HepG2 (cell line): ENCODE results near the gene ZFYVE28. TPM values are rescaled to one million over a fixed set of nuclear protein-coding genes. Genes with fewer than 3 reads are reported as not detected.

Experiments
- ATAC-seq: fragments of 200-7000 bp; cut with Tn5 transposase; 3 replicates; pipeline ENCODE4 v1.9.1; 2020; ENCODE audit warnings: mild to moderate bottlenecking, moderate library complexity
- BruUV-seq: library from RNA; stranded (reverse); fragments of 400-500 nt; replicated peaks from 2 replicates; lab custom pipeline; 2021; lab: Mats Ljungman, UMichigan
- CTCF ChIA-PET: fragments of 300-600 bp; formaldehyde crosslinking; extraction: SDS; loops from one replicate; lab custom pipeline; 2021; ENCODE audit warnings: low total read pairs, inconsistent platforms, low intra/inter-chr PET ratio; lab: Yijun Ruan, JAX
- POLR2A ChIA-PET: fragments of 350-600 bp; sonication (Branson Sonifier 250); formaldehyde crosslinking; loops from one replicate; lab custom pipeline; 2020; ENCODE audit warnings: antibody characterized with exemption, inconsistent platforms; lab: Yijun Ruan, JAX
- DNase-seq: peaks from one replicate; pipeline ENCODE4 v3.0.0-alpha.2; 2015; ENCODE audit warnings: low spot score
- FAIRE-seq: peaks from 3 replicates; lab custom pipeline; 2011; peaks lifted over from hg19 to GRCh38; lab: Jason Lieb, UNC
- H2AFZ ChIP-seq: one replicate; pipeline ENCODE4 v1.6.1; 2011; ENCODE audit warnings: low read length, inconsistent platforms
- H3K27ac ChIP-seq: fragments of 300-600 bp; 3 replicates; pipeline ENCODE4 v1.8.0; 2011; ENCODE audit warnings: mixed run types, mild to moderate bottlenecking, mixed read lengths, low read length, inconsistent platforms; ENCODE audit not compliant: insufficient read depth; ENCODE audit errors: extremely low read length
- H3K27me3 ChIP-seq, 2 experiments: fragments of 200-600 bp in 1 of 2; 2 replicates in 1 of 2; 3 replicates in 1 of 2; pipeline versions ENCODE4 v1.6.0 to v1.8.0; 2011; ENCODE audit warnings: low read length in 2 of 2, mild to moderate bottlenecking in 2 of 2, moderate library complexity in 2 of 2, inconsistent platforms in 1 of 2; ENCODE audit not compliant: insufficient read depth in 2 of 2, control insufficient read depth in 1 of 2
- H3K36me3 ChIP-seq, 2 experiments: fragments of 200-600 bp in 1 of 2; replicated peaks in 1 of 2; 2 replicates in 1 of 2; 3 replicates in 1 of 2; pipeline versions ENCODE4 v1.5.1 to v1.8.0; 2011; ENCODE audit warnings: low read length in 2 of 2, inconsistent platforms in 1 of 2; ENCODE audit not compliant: insufficient read depth in 2 of 2, control insufficient read depth in 1 of 2
- H3K4me1 ChIP-seq: 2 replicates; pipeline ENCODE4 v1.5.1; 2012; ENCODE audit warnings: low read length, inconsistent platforms; ENCODE audit not compliant: insufficient read depth
- H3K4me2 ChIP-seq: 2 replicates; pipeline ENCODE4 v1.6.0; 2011; ENCODE audit warnings: low read depth, low read length, inconsistent platforms
- H3K4me3 ChIP-seq, 3 experiments: fragments of 200-600 bp in 1 of 3; sonication (generic), shearing (Covaris generic) in 1 of 3; replicated peaks in 1 of 3; 2 replicates each; pipeline ENCODE4 v1.5.1; 2011 to 2016; ENCODE audit warnings: low read length in 3 of 3, inconsistent platforms in 2 of 3, low read depth in 2 of 3, mild to moderate bottlenecking in 2 of 3, control low read depth in 1 of 3, mixed read lengths in 1 of 3; ENCODE audit not compliant: insufficient read depth in 1 of 3
- H3K79me2 ChIP-seq: one replicate; pipeline ENCODE4 v1.6.1; 2011; ENCODE audit warnings: low read length, inconsistent platforms; ENCODE audit not compliant: insufficient read depth
- H3K9ac ChIP-seq: 2 replicates; pipeline ENCODE4 v1.6.0; 2011; ENCODE audit warnings: mild to moderate bottlenecking, low read depth, low read length, inconsistent platforms; ENCODE audit not compliant: insufficient read depth
- H3K9me3 ChIP-seq: 2 replicates; pipeline ENCODE4 v1.5.1; 2012; ENCODE audit warnings: mild to moderate bottlenecking, low read length
- H4K20me1 ChIP-seq: 2 replicates; pipeline ENCODE4 v1.6.0; 2011; ENCODE audit warnings: inconsistent platforms, mild to moderate bottlenecking, low read length, moderate library complexity; ENCODE audit not compliant: insufficient read depth
- AGO1 ChIP-seq: fragments of 200-400 bp; formaldehyde crosslinking; IDR thresholded peaks from 2 replicates; pipeline ENCODE4 v1.6.1; 2017; ENCODE audit warnings: mild to moderate bottlenecking, low read depth, low read length, moderate library complexity; ENCODE audit not compliant: poor library complexity, severe bottlenecking
- HDAC2 ChIP-seq: sonication (generic); formaldehyde crosslinking; IDR thresholded peaks from 2 replicates; pipeline ENCODE4 v1.4.0; 2020; ENCODE audit warnings: missing genetic modification reagents
- REL ChIP-seq: sonication (generic); formaldehyde crosslinking; conservative IDR thresholded peaks from 2 replicates; pipeline ENCODE4 v1.8.0; 2022; ENCODE audit warnings: mild to moderate bottlenecking, missing genetic modification reagents, moderate library complexity
- STAT5B ChIP-seq: sonication (generic); formaldehyde crosslinking; IDR thresholded peaks from 2 replicates; pipeline ENCODE4 v1.4.0; 2020; ENCODE audit warnings: missing genetic modification reagents
- TAF15 ChIP-seq: fragments of 200-400 bp; formaldehyde crosslinking; IDR thresholded peaks from one replicate; pipeline ENCODE4 v1.6.1; 2018; ENCODE audit warnings: mild to moderate bottlenecking, low read depth, low read length; ENCODE audit not compliant: poor library complexity, severe bottlenecking
- ZFP37 ChIP-seq: sonication (generic); formaldehyde crosslinking; IDR thresholded peaks from 2 replicates; pipeline ENCODE4 v1.4.0; 2020; ENCODE audit warnings: missing genetic modification reagents, borderline replicate concordance
- ZNF44 ChIP-seq: sonication (generic); formaldehyde crosslinking; IDR thresholded peaks from 2 replicates; pipeline ENCODE4 v1.5.1; 2020; ENCODE audit warnings: mild to moderate bottlenecking, missing genetic modification reagents
- ZNF567 ChIP-seq: sonication (generic); formaldehyde crosslinking; IDR thresholded peaks from 2 replicates; pipeline ENCODE4 v1.8.1; 2023; ENCODE audit warnings: mild to moderate bottlenecking, missing genetic modification reagents, borderline replicate concordance
- ZNF577 ChIP-seq: sonication (generic); formaldehyde crosslinking; IDR thresholded peaks from 2 replicates; pipeline ENCODE4 v1.4.0; 2020; ENCODE audit warnings: mild to moderate bottlenecking, low read depth, missing genetic modification reagents, borderline replicate concordance
- ZNF737 ChIP-seq: sonication (generic); formaldehyde crosslinking; IDR thresholded peaks from 2 replicates; pipeline ENCODE4 v1.5.0; 2020; ENCODE audit warnings: missing genetic modification reagents, mild to moderate bottlenecking, borderline replicate concordance
- ZNF788 ChIP-seq: sonication (generic); formaldehyde crosslinking; IDR thresholded peaks from 2 replicates; pipeline ENCODE4 v1.5.0; 2020; ENCODE audit warnings: mild to moderate bottlenecking, missing genetic modification reagents, borderline replicate concordance
- ZSCAN31 ChIP-seq: sonication (generic); formaldehyde crosslinking; IDR thresholded peaks from 2 replicates; pipeline ENCODE4 v1.5.0; 2020; ENCODE audit warnings: low read depth, mild to moderate bottlenecking, missing genetic modification reagents
- WGBS: methylation state at CpG from one replicate; pipeline ENCODE4 v1.1.6; 2017; ENCODE audit warnings: low lambda C conversion rate; 5-methylcytosine and 5-hydroxymethylcytosine counted together
- in situ Hi-C: cut with HindIII; loops from 2 replicates; pipeline ENCODE4 v1.10.0; 2017; ENCODE audit warnings: low pct_unique_long_range_greater_than_20kb; ENCODE audit not compliant: extremely low pct_ligation_motif_present
- intact Hi-C: fragments of 100-400 bp; cut with micrococcal nuclease; formaldehyde crosslinking; loops from one replicate; pipeline ENCODE4 v1.10.0; 2022; ENCODE audit not compliant: unreplicated experiment
- polyA plus RNA-seq, 8 experiments: library from polyadenylated mRNA; depleted of rRNA in 3 of 8; stranded (reverse) in 7 of 8; unstranded in 1 of 8; fragments of >200 nt; fragmentation: Illumina TruSeq in 4 of 8; extraction: Trizol in 4 of 8; gene quantifications; 2 replicates each; pipeline versions ENCODE4 v1.2.1 to v1.2.3, GENCODE V29; 2011 to 2016; ENCODE audit warnings: low read depth in 4 of 8, missing spikeins in 1 of 8, mixed read lengths in 1 of 8; ENCODE audit not compliant: insufficient read depth in 1 of 8
- total RNA-seq, 5 experiments: library from RNA; depleted of rRNA; stranded (reverse); fragments of >200 nt; fragmentation: Illumina TruSeq; extraction: Trizol; gene quantifications; 2 replicates each; pipeline ENCODE4 v1.2.3, GENCODE V29; 2016; ENCODE audit warnings: low read depth in 1 of 5

The ZFYVE28 gene
- total and polyA plus RNA-seq, 2 of the 13 experiments (the other 11 are each of a cell fraction or from before 2014, with no cell fraction given), result 0.12 to 0.22 TPM

DNA sequence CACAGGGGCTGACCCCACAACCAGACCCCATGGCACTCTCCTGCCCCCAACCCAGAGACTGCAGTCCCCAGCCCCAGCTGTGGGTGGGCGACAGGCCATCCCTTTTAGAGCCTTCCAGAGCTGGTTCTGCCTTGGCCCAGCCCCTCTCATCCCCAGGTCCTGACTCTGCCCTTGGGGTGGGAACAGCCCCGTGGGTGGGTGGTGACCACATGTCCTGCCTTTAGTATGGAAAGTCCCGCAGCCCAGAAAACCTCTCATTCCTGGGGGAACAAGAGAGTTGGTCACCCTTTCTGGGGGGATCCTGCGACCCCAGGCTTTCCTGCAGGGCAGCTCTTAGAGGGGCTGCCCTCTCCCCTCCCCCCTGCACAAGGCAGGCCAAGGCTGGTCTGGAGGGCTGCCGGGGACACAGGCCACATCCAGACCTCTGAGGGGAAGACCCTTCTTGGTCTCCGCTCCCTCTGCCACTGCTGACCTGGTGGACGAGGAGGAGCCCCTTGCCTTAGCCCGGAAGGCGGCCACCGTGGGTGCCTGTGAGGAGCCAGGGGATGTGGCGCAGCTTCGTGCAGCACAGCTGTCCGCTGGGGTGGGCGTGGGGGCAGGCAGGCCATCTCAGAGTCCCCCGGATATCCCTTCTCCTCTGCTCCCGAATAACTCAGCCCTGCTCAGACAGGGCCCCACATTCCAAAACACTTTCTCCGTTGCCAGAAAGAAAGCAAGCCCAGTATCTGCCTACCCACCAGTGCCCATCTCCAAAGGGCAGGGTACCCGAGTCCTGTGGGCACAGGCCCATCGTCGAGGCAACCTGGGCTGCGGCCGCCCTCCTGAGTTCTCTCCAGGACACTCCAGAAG, 149.9 kb downstream of the ZFYVE28 start:
- POLR2A ChIA-PET, result no interaction called here
- H3K27ac ChIP-seq, result no peak overlapping the region
- no peaks in the 10 kb centered on the region for H4K20me1 ChIP-seq
- 19% methylated on average over 4 of the region's 22 CpGs for WGBS
- no TSS peak for BruUV-seq
- H3K36me3 ChIP-seq, result no peaks in the 10 kb centered on the region
- no peaks in the 10 kb centered on the region for H3K9me3 ChIP-seq
- H3K4me2 ChIP-seq, result no peak overlapping the region
- H3K4me1 ChIP-seq, result peaks cover 4% of the 10 kb centered on the region
- no peak overlapping the region for H3K9ac ChIP-seq
- in situ Hi-C loops (no loop called here), intact Hi-C loops (no loop called here)
- no peak overlapping the region for H2AFZ ChIP-seq
- no peak for DNase-seq
- peaks cover 30 to 80% of the 10 kb centered on the region in 2 experiments; a peak in 4 of 5 replicates for H3K27me3 ChIP-seq
- H3K4me3 ChIP-seq, result no peak overlapping the region
- no peak for TF ChIP-seq STAT5B (CRISPR knock-in tag)
- TF ChIP-seq ZNF44, result no peak
- TF ChIP-seq ZNF577 (CRISPR knock-in tag), result no peak
- TF ChIP-seq ZNF788 (CRISPR knock-in tag), result no peak
- no peak for TF ChIP-seq REL
- TF ChIP-seq ZNF567 (CRISPR knock-in tag), result no peak
- no peak for TF ChIP-seq ZSCAN31 (CRISPR knock-in tag)
- no peak for TF ChIP-seq ZNF737
- no peak for TF ChIP-seq ZFP37 (CRISPR knock-in tag)
- no peak for TF ChIP-seq TAF15
- no peak for TF ChIP-seq AGO1
- no peak for TF ChIP-seq HDAC2
- no peaks in the 10 kb centered on the region for H3K79me2 ChIP-seq
- FAIRE-seq, result no peak
- CTCF ChIA-PET, result no interaction called here
- ATAC-seq, result no peak
